Lower leg skin (tissue), 3 donors: Measurements from ENCODE around the gene TNFAIP1.

Experiments
- POLR2A ChIP-seq, 2 donors: fragments of 450-650 bp; IDR thresholded peaks; one replicate each; pipeline ENCODE4 v1.6.1; 2016 to 2017; ENCODE audit warnings: antibody characterized with exemption in 2 of 2, mild to moderate bottlenecking in 1 of 2, moderate library complexity in 1 of 2
- TF ChIP-seq, protein P1 (sequence below), 3 donors: fragments of 450-650 bp; IDR thresholded peaks; one replicate each; pipeline ENCODE4 v1.5.1; 2016; ENCODE audit warnings: antibody characterized with exemption in 3 of 3, mild to moderate bottlenecking in 3 of 3, moderate library complexity in 2 of 3

DNA sequence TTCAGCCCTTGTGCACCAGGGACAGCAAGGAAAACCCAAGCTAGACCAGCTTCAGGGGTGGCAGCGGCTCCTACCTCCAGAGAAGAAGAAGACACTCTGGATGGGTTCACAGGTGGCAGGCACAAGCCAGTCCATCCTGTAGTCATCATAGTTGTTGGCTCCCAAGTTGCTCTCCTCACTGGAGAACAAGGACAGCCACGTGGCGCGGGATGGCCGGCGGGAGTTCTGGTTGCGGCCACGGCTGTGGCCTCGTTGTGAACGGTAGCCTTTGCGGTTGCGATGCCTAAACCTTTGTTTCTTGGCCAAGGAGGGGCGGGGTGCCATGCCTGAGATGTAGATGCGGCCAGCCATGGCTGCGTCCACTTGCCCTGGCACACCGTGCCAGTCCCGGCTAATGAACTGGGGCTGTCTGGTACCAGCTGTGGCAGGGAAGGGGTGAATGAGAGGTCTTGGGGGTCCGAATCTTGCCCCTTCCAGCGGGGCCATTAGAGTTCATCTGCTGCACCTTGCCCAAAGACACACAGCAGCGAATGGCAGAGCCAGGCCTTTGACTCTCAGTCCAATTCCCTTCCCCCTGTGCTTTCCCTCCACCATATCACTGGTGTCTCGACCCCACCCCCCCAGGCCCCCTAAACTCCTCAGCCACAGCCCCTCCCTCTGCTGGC, 32.2 kb downstream of the TNFAIP1 start:
- TF ChIP-seq, protein P1, sequence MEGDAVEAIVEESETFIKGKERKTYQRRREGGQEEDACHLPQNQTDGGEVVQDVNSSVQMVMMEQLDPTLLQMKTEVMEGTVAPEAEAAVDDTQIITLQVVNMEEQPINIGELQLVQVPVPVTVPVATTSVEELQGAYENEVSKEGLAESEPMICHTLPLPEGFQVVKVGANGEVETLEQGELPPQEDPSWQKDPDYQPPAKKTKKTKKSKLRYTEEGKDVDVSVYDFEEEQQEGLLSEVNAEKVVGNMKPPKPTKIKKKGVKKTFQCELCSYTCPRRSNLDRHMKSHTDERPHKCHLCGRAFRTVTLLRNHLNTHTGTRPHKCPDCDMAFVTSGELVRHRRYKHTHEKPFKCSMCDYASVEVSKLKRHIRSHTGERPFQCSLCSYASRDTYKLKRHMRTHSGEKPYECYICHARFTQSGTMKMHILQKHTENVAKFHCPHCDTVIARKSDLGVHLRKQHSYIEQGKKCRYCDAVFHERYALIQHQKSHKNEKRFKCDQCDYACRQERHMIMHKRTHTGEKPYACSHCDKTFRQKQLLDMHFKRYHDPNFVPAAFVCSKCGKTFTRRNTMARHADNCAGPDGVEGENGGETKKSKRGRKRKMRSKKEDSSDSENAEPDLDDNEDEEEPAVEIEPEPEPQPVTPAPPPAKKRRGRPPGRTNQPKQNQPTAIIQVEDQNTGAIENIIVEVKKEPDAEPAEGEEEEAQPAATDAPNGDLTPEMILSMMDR (IDR thresholded peaks at IDR 0.05): no peak
- TF ChIP-seq POLR2A (IDR thresholded peaks at IDR 0.05): no peak
